ENCODE results near the gene LOX.
"Not testable (repeated sequence)": the region's sequence is repeated elsewhere in the genome, so short reads cannot be mapped to it uniquely, and the experiment has no call there.

LOX gene

GRCh38 chr5:122097391-122097790 lies 19.3 kb upstream of the LOX start:
- no peak for DNase-seq (ENCODE audit: low read depth)

- DNase-seq (ENCODE audit: low read depth): no peak
Measured at GRCh38 chr5:122095158-122095557, 17.1 kb upstream of the LOX start.

- DNase-seq (ENCODE audit: low read depth): not testable (repeated sequence)
Measured at GRCh38 chr5:122094251-122094650, 16.2 kb upstream of the LOX start.

GRCh38 chr5:122093415-122094180 lies 15.5 kb upstream of the LOX start:
- no peak for DNase-seq (ENCODE audit: low read depth)

GRCh38 chr5:122091936-122092600 lies 14.0 kb upstream of the LOX start:
- no peak for DNase-seq (ENCODE audit: low read depth)

- no peak for DNase-seq (ENCODE audit: low read depth)
Measured at GRCh38 chr5:122089096-122090013, 11.3 kb upstream of the LOX start.

GRCh38 chr5:122085041-122085440 lies 7.0 kb upstream of the LOX start:
- DNase-seq (ENCODE audit: low read depth): no peak

- DNase-seq (ENCODE audit: low read depth): no peak
Measured at GRCh38 chr5:122083535-122083934, 5.5 kb upstream of the LOX start.

GRCh38 chr5:122081541-122081940 lies 3.5 kb upstream of the LOX start:
- DNase-seq (ENCODE audit: low read depth): no peak

- DNase-seq (ENCODE audit: low read depth): no peak
Measured at GRCh38 chr5:122077366-122078115, 518 bp downstream of the LOX start.

GRCh38 chr5:122076669-122077365 lies 1.2 kb downstream of the LOX start:
- no peak for DNase-seq (ENCODE audit: low read depth)

GRCh38 chr5:122076050-122076461 lies 2.0 kb downstream of the LOX start:
- DNase-seq (ENCODE audit: low read depth): no peak

GRCh38 chr5:122073864-122074263 lies 4.2 kb downstream of the LOX start:
- no peak for DNase-seq (ENCODE audit: low read depth)

- no peak for DNase-seq (ENCODE audit: low read depth)
Measured at GRCh38 chr5:122073018-122073417, 5.0 kb downstream of the LOX start.

- no peak for DNase-seq (ENCODE audit: low read depth)
Measured at GRCh38 chr5:122067390-122067789, 10.7 kb downstream of the LOX start.

GRCh38 chr5:122064992-122065391 lies 13.1 kb downstream of the LOX start:
- no peak for DNase-seq (ENCODE audit: low read depth)

GRCh38 chr5:122063836-122064235 lies 14.2 kb downstream of the LOX start:
- no peak for DNase-seq (ENCODE audit: low read depth)

GRCh38 chr5:122062205-122062604 lies 15.9 kb downstream of the LOX start:
- no peak for DNase-seq (ENCODE audit: low read depth)

- no peak for DNase-seq (ENCODE audit: low read depth)
Measured at GRCh38 chr5:122056913-122057312, 21.1 kb downstream of the LOX start.

GRCh38 chr5:122054266-122054665 lies 23.8 kb downstream of the LOX start:
- no peak for DNase-seq (ENCODE audit: low read depth)
